GM13977 (cell line): ENCODE results near the gene MAP4K1.

Experiments
- DNase-seq: peaks from one replicate; pipeline ENCODE4 v3.0.0; 2012; ENCODE audit warnings: low spot score
- in situ Hi-C: fragments of 300-500 bp; cut with MboI; formaldehyde crosslinking; loops from one replicate; pipeline ENCODE4 v1.12.0; 2022; ENCODE audit warnings: low sequenced_read_pairs, low pct_unique_long_range_greater_than_20kb, mixed read lengths, inconsistent platforms; ENCODE audit not compliant: unreplicated experiment
- TF ChIP-seq, protein P1 (sequence below): IDR thresholded peaks from 2 replicates; pipeline ENCODE4 v1.5.1; 2012; ENCODE audit warnings: mild to moderate bottlenecking, control low read depth; ENCODE audit not compliant: insufficient read depth; ENCODE audit errors: extremely low read depth, missing control alignments

Gene MAP4K1

DNA sequence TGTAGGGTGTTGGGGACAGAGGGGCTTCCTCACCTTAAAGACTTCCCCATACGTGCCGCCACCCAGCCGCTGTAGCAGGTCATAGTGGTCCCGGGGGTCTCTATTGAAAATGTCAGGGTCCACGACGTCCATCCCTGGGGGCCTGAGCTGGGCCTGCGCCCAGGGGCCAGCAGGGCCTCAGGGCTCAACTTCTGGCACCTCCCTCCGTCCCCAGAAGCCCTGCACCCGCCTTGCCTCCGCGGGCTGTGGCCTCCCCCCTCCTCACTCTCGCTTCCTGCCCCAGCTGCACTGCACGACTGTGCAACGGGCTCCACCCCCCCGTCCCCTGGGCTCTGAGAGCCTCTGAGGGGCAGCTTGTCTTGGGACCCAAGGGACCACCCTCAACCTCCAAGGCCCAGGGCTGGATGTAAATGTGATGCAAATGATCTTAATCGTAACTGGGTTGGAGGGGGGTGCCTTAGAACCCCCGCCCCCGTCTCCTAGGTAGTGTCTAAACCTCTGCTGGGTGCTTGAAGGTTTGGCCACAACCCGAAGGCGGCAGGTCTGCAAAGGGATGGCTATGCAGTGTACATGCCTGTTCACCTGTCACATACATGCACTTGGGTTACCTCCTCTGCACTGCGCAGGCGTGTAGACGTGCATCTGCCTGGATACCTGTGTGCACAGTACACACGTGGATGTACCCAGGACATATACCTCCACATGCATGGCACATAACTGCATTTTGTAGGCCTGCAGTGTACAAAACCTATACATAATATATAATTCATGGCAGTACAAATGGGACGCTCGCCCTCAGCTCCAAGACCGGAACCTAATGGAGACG is at the start of gene MAP4K1:
Gene MAP4K1 (minus strand): TSS at position 190 of the 826 bp plus-strand sequence. CDS start 58 bp downstream, at position 132.
- TF ChIP-seq, protein P1, sequence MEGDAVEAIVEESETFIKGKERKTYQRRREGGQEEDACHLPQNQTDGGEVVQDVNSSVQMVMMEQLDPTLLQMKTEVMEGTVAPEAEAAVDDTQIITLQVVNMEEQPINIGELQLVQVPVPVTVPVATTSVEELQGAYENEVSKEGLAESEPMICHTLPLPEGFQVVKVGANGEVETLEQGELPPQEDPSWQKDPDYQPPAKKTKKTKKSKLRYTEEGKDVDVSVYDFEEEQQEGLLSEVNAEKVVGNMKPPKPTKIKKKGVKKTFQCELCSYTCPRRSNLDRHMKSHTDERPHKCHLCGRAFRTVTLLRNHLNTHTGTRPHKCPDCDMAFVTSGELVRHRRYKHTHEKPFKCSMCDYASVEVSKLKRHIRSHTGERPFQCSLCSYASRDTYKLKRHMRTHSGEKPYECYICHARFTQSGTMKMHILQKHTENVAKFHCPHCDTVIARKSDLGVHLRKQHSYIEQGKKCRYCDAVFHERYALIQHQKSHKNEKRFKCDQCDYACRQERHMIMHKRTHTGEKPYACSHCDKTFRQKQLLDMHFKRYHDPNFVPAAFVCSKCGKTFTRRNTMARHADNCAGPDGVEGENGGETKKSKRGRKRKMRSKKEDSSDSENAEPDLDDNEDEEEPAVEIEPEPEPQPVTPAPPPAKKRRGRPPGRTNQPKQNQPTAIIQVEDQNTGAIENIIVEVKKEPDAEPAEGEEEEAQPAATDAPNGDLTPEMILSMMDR, result no peak
- peak; percentile 85 for DNase-seq
- in situ Hi-C loops, result no loop called here

DNA sequence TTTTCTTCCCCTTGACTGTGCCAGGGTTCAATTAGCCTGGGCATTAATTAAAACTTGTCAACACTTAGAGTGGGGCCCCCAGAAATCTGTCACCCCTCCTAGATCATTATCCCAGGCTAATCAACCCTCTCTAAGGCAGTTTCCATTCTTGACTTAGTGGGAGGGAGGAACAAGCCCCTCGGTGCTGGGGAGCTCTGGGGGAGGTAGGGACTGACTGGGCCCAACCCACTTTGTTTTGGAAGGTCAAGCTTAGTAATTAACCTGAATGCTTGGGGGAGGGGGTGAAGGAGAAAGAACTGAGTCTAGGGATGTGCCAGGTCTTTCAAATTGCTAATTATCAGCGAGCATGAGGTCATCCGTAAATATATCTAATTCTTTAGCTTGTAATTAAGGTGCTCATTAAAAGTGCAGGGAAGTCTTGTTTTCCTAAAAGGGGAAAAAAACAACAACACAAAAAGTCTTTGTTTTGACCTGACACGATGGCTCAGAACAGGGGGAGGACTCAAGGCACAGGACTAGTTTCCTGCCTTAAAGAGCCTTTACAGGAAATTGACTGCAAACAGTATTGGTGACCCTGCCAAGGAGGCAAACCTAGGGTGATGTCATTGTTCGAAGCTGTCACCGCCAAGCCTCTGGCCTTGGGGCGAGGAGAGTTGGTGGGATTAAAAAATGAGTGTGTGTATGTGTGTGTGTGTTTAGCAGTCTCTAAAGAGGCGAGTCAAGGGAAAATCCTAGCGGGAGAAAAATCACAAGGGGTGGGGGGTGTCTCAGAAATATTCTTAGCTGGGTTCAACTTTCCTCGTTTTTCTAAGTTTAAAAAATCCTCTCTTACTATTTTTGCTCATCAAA is 49.1 kb upstream of the MAP4K1 start:
- TF ChIP-seq, protein P1, result no peak
- in situ Hi-C loops, result no loop called here
- DNase-seq, result peak; percentile 80

DNA sequence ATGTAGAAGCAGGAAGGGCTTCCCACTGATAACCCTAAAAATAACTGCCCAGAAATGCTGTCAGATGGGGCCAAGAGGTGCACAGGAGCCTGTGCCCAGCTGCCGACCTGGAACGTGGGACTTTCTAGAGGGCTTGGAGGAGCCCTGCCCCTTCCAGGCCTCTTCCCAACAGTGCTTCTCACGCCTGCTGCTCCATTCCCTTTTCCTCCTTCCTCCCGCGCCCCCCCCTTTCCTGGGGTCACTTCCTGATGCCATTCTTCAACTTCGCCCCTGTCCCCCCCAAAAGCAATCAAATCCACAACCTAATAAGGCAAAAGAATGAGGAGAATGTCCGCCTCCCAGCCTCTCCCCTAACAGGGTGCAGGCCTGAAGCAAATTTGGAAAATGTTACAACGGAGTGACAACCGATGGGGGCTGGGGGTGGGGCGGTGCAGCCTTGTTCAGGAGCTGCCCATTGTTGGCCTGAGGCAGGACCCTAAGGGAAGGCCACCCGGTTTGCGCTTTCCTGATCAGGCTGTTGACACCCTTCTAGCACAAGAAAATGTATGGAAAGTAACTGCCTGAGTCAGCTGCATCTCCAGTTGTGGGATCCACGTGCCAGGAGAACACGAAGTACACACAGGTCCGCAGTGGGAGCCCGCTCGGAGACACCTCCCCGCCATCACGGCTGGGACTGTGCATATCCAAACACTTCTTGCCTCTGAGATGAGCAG is 48.4 kb upstream of the MAP4K1 start:
- DNase-seq, result no peak
- in situ Hi-C loops, result no loop called here
- TF ChIP-seq, protein P1, result no peak

DNA sequence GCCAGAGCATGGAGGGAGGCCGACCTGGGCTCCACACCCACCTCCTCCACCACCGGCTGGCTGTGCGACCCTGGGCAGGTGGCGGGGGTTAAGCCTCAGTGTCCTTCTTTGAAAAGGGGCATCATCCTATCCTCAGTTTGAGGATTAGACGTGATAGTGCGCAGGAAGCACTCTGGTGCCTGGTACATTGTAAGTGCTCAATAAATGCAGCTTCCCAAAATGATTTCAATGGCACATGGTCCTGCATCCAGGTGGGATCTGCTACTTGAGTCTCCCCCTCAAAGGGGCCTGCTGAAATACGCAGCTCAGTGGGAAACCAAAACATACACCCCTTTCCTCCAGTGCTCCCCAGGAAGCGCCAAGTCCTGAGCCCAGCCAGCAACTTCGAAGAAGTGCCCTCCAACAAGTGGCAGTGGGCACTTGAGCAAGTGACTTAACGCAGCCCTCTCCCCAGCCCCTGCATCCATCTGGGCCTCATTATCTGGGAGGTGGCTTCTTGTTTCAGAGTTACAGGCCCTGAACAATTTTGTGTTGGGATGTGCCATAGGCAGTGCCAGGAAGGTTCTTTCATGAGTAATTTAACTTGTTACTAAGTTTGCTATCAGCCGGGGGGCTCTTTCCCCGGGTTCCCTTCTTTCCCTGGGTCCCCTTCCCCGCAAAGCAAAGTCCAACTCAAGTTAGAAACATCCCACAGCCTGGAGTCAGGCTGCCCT is 47.6 kb upstream of the MAP4K1 start:
- DNase-seq, result no peak
- in situ Hi-C loops, result no loop called here
- TF ChIP-seq, protein P1, result no peak

DNA sequence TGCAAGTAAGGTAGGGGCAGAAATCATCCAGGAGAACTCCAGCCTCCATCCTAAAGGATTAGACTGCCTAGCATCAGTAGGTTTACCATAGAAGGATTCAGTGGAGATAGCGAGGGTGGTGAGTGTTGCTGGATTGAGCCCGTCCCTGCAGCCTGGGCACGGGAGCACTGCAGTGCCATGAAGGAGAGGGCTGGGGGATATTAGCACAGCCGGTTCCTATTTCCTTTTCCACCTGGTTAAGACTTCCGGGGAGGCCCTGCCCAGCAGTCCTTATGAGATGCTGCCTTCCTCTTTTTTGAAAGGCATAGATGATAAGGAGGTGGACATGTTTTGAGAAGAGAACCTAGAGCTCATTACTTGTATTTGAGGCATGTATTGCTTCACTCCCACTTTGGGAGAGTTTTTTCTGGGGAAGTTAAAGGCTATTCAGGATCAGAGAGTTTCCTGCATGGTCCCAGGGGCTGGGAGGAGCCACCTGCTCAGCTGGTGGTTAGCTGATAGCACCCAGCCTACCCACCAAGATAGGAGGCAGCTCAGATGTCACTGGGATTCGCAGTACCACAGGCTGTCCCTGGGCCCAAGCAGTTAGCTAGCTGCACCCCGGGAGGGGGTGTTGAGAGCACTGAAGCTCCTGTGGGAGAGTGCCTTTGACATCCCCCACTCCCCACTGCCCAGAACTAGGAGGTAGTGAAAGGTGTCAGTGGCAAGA is 46.9 kb upstream of the MAP4K1 start:
- DNase-seq, result no peak
- in situ Hi-C loops, result no loop called here
- TF ChIP-seq, protein P1, result no peak
